ENCODE data around the gene OR5H2. TPM values are rescaled to one million over a fixed set of nuclear protein-coding genes. Genes with fewer than 3 reads are reported as not detected.

Gene OR5H2
- total and polyA plus RNA-seq, 2 donors (not counting 1 experiment from before 2014, with no cell fraction given) = not detected

- ChIA-PET CTCF (interaction anchor here (1.5 kb wide), 1 partner anchor 10 kb away, joined by 3 read pairs; no protein-coding TSS in a partner anchor), POLR2A (no interaction called here)
- no peaks in the 10 kb centered on the region for H3K4me1 ChIP-seq (ENCODE audit: control insufficient read depth in 2 of 2, insufficient read depth in 2 of 2, low read length in 2 of 2)
- no peak overlapping the region for H3K27ac ChIP-seq (ENCODE audit: low read length in 2 of 2)
- no peak for ATAC-seq (ENCODE audit: low read depth)
- H3K9ac ChIP-seq (ENCODE audit: low read length) = no peak overlapping the region
- no peaks in the 10 kb centered on the region for H3K9me3 ChIP-seq (ENCODE audit: control extremely low read depth in 1 of 3, control insufficient read depth in 2 of 3, insufficient read depth in 1 of 3, low read length in 2 of 3)
- WGBS (ENCODE audit: insufficient coverage) = 63% methylated on average over 1 of the region's 2 CpGs
- no peaks in the 10 kb centered on the region for H3K79me2 ChIP-seq (ENCODE audit: control insufficient read depth, insufficient read depth, low read length)
- Mint-ChIP-seq H3K27me3 (no peaks in the 10 kb centered on the region), H3K4me1 (no peaks in the 10 kb centered on the region), H3K4me3 (no peak overlapping the region), H3K27ac (no peak overlapping the region), H3K9me3 (ENCODE audit: insufficient read depth) (no peaks in the 10 kb centered on the region)
- no peaks in the 10 kb centered on the region for H3K27me3 ChIP-seq (replicated peaks in 1 of 4; ENCODE audit: control extremely low read depth in 1 of 4, control insufficient read depth in 3 of 4, insufficient read depth in 4 of 4, low read length in 3 of 4)
- TF ChIP-seq EZH2 (IDR thresholded peaks at IDR 0.05; ENCODE audit: borderline replicate concordance, insufficient read depth, low read depth, low read length, poor library complexity, severe bottlenecking) (no peak), CTCF (IDR thresholded peaks at IDR 0.05) (no peak)
- H3K4me3 ChIP-seq (ENCODE audit: control extremely low read depth in 1 of 5, extremely low read depth in 1 of 5, insufficient read depth in 1 of 5, low read depth in 2 of 5, low read length in 4 of 5) = no peak overlapping the region
- H3K4me2 ChIP-seq (replicated peaks; ENCODE audit: low read depth, low read length, poor library complexity, severe bottlenecking) = no peak overlapping the region
- no peaks in the 10 kb centered on the region for H3K36me3 ChIP-seq (replicated peaks in 1 of 2; ENCODE audit: control extremely low read depth in 1 of 2, control insufficient read depth in 1 of 2, extremely low read depth in 1 of 2, insufficient read depth in 2 of 2, low read length in 1 of 2)
- no peak overlapping the region for H2AFZ ChIP-seq (ENCODE audit: insufficient read depth, low read depth, low read length, poor library complexity, severe bottlenecking)
- H4K20me1 ChIP-seq (ENCODE audit: control insufficient read depth, insufficient read depth, low read length, poor library complexity, severe bottlenecking) = no peaks in the 10 kb centered on the region
- intact Hi-C loops (cut with micrococcal nuclease) = loop anchor here (10.0 kb wide), 1 partner anchor 531 kb away; no protein-coding TSS in a partner anchor
- no peak for DNase-seq
Observed at GRCh38 chr3:98326105-98326893, 44.0 kb downstream of the OR5H2 start.

GRCh38 chr3:98326945-98327344 is 44.6 kb downstream of the OR5H2 start:
- no peak overlapping the region for H3K4me3 Mint-ChIP-seq
- no peak for DNase-seq
- no peaks in the 10 kb centered on the region for H3K9me3 Mint-ChIP-seq (ENCODE audit: insufficient read depth)
- Histone ChIP-seq H2AFZ (ENCODE audit: insufficient read depth, low read depth, low read length, poor library complexity, severe bottlenecking) (no peak overlapping the region), H3K36me3 (replicated peaks in 1 of 2; ENCODE audit: control extremely low read depth in 1 of 2, control insufficient read depth in 1 of 2, extremely low read depth in 1 of 2, insufficient read depth in 2 of 2, low read length in 1 of 2) (no peaks in the 10 kb centered on the region), H3K9ac (ENCODE audit: low read length) (no peak overlapping the region), H3K9me3 (ENCODE audit: control extremely low read depth in 1 of 3, control insufficient read depth in 2 of 3, insufficient read depth in 1 of 3, low read length in 2 of 3) (no peaks in the 10 kb centered on the region), H3K27me3 (replicated peaks in 1 of 4; ENCODE audit: control extremely low read depth in 1 of 4, control insufficient read depth in 3 of 4, insufficient read depth in 4 of 4, low read length in 3 of 4) (no peaks in the 10 kb centered on the region), H3K4me3 (ENCODE audit: control extremely low read depth in 1 of 5, extremely low read depth in 1 of 5, insufficient read depth in 1 of 5, low read depth in 2 of 5, low read length in 4 of 5) (no peak overlapping the region), H3K27ac (ENCODE audit: low read length in 2 of 2) (no peak overlapping the region), H3K4me1 (ENCODE audit: control insufficient read depth in 2 of 2, insufficient read depth in 2 of 2, low read length in 2 of 2) (no peaks in the 10 kb centered on the region), H3K4me2 (replicated peaks; ENCODE audit: low read depth, low read length, poor library complexity, severe bottlenecking) (no peak overlapping the region), H3K79me2 (ENCODE audit: control insufficient read depth, insufficient read depth, low read length) (no peaks in the 10 kb centered on the region), H4K20me1 (ENCODE audit: control insufficient read depth, insufficient read depth, low read length, poor library complexity, severe bottlenecking) (no peaks in the 10 kb centered on the region)
- H3K27ac Mint-ChIP-seq = no peak overlapping the region
- ChIA-PET CTCF (no interaction called here), POLR2A (no interaction called here)
- no peak for ATAC-seq (ENCODE audit: low read depth)
- no peak for TF ChIP-seq CTCF (IDR thresholded peaks at IDR 0.05)
- TF ChIP-seq EZH2 (IDR thresholded peaks at IDR 0.05; ENCODE audit: borderline replicate concordance, insufficient read depth, low read depth, low read length, poor library complexity, severe bottlenecking) = no peak
- H3K4me1 Mint-ChIP-seq = no peaks in the 10 kb centered on the region
- no peaks in the 10 kb centered on the region for H3K27me3 Mint-ChIP-seq
- intact Hi-C loops (cut with micrococcal nuclease) = loop anchor here (10.0 kb wide), 1 partner anchor 532 kb away; no protein-coding TSS in a partner anchor
